Jurkat, Clone E6-1 (cell line): ENCODE results near the gene CACNB4.

Source experiments
- DNase-seq: peaks from one replicate; pipeline ENCODE4 v3.0.0-alpha.2; 2011; ENCODE audit warnings: low read depth, low spot score
- H3K4me3 ChIP-seq: 2 replicates; pipeline ENCODE4 v1.5.1; 2011; ENCODE audit warnings: mild to moderate bottlenecking, low read length, control low read depth, moderate library complexity

CACNB4 gene

DNA sequence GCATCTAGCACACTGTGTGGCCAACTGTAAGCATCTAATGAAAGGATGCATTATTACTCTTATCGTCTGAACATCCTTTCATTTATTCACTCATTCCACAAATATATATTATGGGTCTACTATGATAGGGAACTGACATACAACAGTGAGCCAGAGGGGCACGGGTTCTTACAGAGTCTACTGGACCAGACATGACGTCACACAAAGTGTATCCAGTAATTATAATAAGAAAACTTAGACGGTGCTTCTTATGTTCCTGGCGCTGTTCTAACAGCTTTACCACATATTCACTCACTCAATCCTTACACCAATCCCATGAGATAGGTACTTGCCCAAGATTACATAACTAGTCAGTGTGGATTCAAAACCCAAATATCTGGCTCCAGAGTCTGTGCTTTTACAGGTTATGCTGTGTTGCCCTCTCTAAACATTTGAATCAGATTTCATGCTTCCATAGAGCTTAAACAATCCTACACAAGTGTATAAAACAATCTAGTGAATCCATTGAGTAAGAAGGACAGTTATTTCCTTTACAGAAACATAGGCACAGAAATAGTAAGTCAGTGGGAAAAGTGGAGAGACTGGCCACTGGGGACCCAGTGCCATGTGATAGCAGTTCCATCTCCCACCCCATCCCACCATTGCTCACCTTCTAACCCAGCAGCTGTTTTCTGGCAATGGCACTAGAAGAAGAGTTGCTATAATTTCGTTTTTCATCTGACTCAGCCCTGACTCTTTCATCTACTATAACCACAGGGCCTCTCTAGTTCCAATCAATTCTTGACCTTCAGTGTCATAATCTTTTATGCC lies 246.4 kb downstream of the CACNB4 start:
- no peak overlapping the region for H3K4me3 ChIP-seq
- DNase-seq, result no peak

DNA sequence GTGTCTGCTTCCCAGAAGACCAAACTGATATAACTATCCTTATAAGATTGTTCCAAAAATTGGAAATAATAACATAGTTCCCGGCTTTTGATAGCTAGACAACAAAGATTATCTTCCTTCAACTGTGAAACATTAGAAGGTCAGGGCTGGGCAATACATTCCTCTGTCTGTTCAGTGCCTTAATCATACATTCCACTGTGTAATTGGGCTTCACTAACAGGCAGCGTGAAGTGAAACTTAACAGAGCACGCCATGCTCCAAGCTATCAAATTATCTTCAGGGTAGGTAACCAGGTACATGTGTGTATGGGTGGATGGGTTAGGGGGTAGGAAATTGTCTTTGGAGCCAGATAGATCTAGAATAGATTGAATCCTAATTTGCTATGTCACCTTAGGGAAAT lies 247.1 kb downstream of the CACNB4 start:
- H3K4me3 ChIP-seq, result no peak overlapping the region
- DNase-seq, result no peak

DNA sequence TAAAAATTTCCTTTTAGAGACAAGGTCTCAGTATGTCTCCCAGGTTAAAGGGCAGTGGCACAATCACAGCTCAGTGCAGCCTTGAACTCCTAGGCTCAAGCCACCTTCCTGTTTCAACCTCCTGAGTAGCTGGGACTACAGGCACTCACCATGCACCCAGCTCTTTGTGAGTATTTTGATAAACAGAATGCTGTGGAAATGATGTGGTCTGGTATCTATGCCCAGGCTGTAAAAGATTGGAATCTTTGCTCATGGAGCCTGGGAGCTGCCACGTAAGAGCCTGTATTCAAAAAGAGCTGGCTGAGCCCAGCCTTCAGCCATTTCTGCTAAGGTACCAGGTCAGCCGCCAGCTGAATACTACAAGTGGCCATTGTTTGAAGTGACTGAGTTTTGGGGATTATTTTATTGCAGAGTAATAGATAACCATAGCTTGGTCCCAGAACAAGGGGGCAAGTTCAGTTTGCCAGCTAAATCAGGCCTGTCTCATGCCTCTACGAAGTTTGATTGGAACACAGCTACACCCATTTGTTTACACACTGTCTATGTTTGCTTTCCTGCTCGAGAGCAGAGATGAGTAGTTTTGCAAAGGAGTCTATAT lies 249.3 kb downstream of the CACNB4 start:
- no peak for DNase-seq
- H3K4me3 ChIP-seq, result no peak overlapping the region

DNA sequence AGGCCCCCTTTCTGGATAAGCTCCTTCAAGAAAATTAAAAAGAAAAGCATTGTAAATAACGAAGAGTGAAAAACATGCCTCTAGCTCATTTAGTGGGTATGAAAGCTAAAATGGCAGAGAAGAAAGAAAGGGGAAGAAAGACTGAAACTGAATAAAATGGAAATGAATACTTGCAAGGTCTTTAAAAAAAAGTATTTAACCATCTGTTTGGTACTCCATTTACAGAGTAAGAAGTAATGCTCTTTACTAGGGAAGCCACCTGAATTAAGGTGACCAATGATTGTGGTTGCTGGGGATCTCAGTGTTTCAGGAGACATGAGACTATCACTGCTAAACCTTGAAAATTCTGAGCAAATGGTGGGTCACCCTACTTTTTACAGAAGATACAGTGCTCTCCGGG lies 253.0 kb downstream of the CACNB4 start:
- H3K4me3 ChIP-seq, result no peak overlapping the region
- DNase-seq, result no peak

DNA sequence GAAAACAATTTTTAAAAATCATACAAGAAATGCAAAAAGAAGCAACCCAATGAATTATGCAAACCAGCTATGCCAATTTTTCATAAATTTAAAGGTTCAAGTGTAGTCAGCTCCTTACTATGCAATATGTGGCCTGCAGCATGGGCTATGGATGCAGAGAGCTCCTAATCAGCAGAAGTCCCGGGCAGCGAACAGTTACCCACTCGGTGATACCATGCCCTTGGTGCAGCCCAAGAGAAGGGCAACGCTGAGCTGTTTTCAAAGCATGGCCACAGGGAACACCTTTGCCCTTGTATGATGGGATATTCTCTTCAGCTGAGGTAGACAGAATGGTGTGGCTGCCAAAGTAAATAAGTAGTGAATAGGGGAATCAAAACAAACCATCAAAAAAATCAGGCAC lies 253.4 kb downstream of the CACNB4 start:
- H3K4me3 ChIP-seq, result no peak overlapping the region
- DNase-seq, result no peak

DNA sequence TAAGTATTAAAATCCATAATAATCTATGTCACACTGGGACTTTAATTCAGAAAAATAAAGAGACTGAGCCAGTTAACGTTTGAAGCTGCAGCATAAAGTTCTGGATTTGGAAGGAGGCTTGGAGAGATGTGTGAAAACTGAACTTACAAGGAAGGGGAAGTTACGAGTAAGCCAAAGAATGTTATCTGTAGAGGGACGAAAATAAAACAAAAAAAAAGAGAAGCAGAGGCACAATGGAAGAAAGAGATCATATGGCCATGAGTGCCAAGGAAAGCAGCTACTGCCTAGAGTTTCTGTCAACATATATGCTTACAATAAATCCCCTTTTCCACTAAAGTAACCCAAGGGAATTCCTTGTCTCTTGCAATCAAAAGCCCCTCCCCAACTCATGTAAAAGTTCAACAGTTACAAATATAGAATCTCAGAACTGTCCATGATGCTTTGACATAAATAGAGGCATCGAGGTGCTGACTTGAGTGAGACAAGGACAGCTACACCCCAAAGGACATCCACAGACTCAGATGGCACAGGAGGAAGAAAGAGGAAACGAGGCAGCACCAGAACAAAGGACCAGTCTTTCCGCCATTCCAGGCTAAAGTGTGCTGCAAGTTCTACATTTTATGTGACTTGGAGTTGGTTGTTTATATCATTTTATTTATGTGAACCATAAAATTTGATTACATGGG lies 254.5 kb downstream of the CACNB4 start:
- H3K4me3 ChIP-seq, result no peak overlapping the region

DNA sequence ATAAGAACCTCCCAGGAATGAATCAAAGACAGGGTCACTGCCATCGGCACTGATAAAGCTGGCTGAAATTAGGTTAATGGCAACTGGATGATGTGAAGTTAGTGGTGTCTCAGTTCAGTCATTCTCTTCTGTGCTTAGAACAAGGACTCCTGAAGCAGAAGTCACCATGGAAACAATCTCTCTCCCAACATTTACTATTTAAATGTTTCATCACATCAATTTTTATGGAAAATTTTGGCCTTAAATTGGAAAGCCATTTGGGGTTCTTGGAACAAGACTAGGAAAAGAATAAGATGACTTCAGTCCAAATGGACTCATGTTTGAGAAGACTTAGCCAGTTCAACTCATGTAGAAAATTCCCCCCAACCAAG lies 255.2 kb downstream of the CACNB4 start:
- no peak overlapping the region for H3K4me3 ChIP-seq
- no peak for DNase-seq

More for the DNA sequence above, 254.5 kb downstream of the CACNB4 start:
- no peak for DNase-seq

DNA sequence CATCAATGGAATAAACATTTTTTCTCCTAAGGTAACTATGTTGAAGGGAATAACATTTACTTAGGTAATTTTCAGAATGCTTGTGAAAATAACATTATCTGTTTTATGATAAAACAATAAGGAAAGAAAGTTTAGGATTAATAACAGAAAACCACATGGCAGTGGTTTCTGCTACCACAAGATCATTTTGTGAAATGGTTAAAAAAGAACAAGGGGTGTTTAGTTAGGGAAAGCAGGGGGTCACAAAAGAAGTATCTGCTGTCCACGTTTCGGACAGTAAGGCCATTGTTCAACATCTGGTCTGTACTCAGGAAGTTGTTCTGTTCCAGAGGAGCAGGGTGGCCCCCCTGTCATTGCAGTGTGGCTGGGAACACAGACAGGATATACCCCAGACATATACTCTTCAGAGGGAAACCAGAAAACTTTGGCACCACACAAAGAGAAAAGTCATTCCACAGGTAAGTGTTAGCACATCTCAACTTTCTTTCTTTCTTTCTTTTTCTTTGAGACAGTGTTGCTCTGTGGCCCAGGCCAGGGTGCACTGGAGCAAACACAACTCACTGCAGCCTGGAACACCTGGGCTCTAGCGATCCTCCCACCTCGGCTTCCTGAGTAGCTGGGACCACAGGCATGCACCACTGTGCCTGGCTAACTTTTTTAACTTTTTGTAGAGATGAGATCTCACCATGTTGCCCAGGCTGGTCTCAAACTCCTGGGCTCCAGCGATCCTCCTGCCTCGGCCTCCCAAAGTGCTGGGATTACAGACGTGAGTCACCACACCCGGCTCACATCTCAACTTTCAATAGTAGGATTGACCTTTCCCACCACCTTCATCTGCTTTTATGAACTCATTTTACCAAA lies 255.8 kb downstream of the CACNB4 start:
- H3K4me3 ChIP-seq, result no peak overlapping the region
- no peak for DNase-seq

DNA sequence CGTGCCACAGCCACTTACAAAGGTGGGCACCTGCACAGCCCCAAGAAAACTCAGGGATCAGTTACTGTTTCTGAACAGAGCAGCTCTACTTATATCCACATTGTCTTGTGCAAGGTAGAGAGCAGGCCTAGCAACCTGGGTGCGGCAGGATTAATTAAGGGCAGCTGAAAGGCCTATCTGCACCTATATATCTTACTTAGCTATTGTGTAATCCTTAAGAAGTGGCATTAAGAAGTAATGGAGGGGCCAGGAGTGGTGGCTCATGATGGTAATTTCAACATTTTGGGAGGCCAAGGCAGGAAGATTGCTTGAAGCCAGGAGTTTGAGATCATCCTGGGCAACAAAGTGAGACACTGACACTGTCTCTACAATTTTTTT lies 257.8 kb downstream of the CACNB4 start:
- DNase-seq, result no peak
- H3K4me3 ChIP-seq, result no peak overlapping the region

DNA sequence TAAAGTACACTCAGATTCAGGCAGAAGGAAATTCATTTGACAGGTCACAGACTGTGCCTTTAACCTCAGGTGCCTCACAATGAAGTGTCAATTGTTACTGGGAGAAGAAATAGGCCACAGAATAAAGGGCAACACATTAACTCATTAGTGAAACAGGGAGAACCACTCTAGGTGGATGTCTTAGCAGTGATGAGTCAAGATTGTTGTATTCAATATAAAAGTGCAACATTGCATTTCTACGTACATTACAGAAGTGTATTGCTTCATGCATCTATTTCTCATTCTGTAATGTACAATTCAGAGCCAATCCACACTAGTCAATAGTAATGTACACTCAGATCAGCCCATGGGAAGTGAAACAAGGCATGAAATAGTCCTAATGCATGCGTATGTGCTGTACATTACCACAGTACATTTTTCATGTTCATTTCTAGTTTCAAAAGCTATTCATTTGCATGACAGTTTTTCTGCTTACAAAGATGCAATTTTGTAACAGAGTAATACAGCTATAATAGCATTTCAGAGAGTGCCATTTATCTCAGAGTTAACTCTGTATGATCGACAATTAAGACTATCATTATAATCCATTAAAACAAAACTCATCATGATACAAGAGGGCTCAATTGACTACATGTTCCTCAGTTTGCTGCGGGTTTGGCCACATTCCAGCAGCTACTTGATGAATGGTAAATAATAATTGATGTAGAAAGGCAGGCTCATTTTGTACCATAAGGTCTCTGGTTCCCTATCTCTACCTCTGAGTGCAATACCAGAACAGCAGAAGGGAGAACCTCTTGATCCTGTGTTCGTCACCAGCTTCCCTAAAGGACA lies 258.4 kb downstream of the CACNB4 start:
- H3K4me3 ChIP-seq, result no peak overlapping the region
- no peak for DNase-seq

DNA sequence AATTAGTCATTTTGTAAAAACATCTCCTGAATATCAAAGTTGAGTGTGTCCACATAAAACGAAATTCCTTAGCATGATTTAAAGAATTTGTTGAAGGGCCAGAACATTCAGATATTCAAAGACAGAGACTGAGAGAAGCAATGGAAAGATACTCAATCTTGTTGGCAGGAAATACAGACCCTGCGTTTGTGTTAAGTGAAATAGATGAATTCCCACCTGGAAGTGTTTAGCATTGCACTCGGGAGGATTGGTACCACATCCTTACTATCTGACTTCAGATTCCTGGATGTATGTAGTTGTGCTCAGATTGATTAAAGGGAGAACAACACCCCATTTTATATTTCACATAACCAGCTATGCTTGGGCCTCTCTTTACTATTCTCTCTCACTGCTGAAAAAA lies 260.9 kb downstream of the CACNB4 start:
- H3K4me3 ChIP-seq, result no peak overlapping the region
- no peak for DNase-seq

DNA sequence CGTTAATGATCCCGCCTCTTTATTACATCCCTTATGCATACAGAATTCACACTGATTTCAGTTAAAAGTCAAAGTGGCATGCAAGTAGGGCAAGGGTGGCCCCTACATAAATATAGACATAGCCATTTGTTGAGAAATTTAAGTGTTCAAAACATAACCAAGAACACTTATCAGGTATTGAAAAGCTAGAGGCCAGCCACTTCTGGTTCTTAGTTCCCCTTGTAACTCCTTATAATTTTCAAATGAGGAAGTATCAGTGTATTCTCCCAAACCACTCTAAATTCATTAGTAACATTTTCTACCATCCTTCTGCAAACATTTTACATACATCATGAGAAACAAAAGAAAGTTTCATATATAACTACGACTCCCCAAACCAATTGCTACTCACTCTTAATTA lies 264.9 kb downstream of the CACNB4 start:
- DNase-seq, result no peak

DNA sequence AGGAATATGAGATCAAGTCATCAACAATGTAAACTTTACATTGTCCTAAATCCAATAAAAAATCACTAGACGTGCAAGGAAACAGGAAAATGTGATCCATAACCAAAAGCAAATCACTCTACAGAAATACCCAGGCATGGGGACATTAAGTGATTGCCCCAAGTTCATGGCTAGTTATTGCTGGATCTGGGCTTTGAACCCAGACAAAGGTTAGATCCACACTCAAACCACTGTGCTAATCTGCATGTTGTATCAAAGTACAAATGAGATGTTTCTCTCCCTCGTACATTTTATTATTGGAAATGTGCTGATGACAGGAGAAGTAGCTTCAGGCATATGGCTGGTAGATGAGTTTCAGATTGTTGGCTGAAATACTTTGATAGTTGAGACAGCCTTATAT lies 267.9 kb downstream of the CACNB4 start:
- DNase-seq, result no peak
- H3K4me3 ChIP-seq, result no peak overlapping the region

More for the DNA sequence above, 264.9 kb downstream of the CACNB4 start:
- H3K4me3 ChIP-seq, result no peak overlapping the region

DNA sequence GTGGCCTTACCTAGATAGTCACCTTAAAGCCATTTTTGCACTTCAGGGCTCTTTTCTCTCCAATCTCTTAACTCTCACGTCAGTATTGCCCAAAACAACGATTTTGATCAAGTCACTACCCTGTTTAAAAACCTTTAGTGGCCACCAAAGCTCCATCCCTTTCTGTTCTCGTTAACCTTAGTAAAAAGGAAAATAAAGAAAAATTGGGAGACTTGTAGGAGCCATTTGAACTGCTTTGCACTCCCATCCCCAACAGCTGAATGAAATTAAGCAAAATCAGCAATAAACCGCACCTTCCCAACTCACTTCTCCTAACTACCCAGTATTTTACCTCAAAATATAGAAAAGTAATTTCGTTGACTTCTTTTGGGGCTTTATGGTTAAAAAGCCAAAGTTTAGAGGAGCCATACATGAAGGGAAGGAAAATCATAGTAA lies 269.9 kb downstream of the CACNB4 start:
- DNase-seq, result no peak
- H3K4me3 ChIP-seq, result peak overlapping the region; percentile 57

DNA sequence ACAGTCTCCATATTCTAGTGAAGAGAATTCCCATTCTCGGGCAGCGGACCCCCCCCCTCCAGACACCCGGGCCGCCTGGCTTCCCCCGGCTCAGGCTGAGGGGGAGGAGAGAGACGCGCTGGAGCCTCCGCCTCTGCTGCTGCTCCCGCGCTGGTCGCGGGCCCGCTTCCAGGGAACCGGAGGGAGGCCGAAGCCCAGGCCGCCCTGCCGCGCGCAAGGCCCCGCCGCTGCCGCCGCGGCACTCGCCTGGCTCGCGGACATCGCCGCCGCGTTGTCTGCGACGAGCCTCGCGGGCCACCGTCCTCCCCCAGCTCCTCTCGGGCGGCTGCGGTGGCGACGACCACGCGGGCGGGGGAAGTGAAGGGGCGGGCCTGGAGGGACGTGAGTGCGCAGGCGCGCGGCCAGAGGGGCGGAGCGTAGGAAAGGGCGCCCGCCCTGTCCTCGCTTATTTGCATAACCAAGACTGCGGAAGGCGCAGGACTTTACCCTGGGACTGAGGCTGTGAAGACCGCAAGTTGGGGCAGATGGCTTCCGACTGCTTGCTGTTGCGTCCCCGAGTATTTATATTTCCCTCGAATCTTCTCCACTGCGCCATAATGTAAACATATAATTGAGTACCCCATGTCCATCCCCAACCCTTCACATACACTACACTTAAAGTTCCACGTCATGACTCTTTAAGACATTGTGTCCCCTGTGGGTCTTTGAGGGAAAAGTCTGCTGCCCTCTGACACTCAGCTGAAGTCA lies 270.5 kb downstream of the CACNB4 start, which contains the start of gene ARL5A:
Gene ARL5A (minus strand): TSS at position 279 of the 747 bp plus-strand sequence. CDS start 245 bp downstream, at position 34.
- peak within 1 kb of the TSS; percentile 93 for H3K4me3 ChIP-seq
- DNase-seq, result peak; percentile 93

DNA sequence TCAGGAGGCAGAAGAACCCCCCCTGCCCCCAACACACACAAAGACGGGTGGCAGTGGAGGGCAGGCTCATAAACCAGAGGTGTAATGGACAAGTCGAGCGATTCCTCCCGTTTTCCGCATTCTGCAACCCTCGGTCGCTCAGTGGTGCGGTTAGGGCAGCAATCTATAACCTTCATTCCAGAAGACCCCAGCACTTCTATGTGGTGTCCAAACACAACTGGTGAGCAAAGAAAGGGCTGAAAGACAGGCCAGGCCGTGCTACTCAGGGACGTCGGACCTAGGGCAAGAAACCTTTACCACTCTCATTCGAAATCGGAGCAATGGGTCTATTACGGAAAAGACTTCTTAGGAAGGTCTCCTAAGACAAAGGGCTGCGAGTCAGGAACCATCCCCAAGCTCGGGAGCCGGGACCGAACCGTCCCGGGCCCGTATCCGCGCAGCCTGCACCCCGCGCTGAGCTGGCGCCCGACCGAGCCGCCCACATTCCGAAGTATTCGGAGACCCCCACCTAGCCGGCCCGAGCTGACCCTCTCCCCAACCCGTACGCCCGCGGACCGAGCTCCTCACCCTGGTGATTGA lies 271.2 kb downstream of the CACNB4 start:
- no peak for DNase-seq
- H3K4me3 ChIP-seq, result peak overlapping the region; percentile 93

DNA sequence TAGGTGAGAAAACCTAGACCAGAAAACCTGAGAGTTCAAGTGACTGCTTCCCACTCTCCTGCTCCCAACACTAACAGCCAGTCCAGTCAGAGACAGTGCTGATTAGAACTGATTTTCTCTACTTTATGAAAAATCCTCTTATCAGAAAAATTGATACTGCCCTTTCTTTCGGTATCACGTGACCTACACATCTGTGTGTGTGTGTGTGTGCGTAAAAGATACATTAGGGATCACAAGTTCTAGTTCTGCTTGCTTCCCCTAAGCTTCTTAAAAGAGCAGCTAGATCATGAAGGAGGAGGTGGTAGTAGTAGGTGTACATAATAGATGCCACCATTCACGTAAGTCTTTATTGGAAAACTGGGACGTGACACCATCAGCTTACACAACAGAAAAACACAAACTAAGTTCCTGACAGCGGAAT lies 272.1 kb downstream of the CACNB4 start:
- peak overlapping the region; percentile 93 for H3K4me3 ChIP-seq
- DNase-seq, result no peak
